GM18909 (cell line): ENCODE data around the gene PRMT7.

Experiments used
- ATAC-seq: cut with Tn5 transposase; IDR thresholded peaks from one replicate; pipeline ENCODE4 v1.9.1; 2021; ENCODE audit warnings: mild to moderate bottlenecking; ENCODE audit not compliant: unreplicated experiment, poor library complexity

PRMT7 gene

DNA sequence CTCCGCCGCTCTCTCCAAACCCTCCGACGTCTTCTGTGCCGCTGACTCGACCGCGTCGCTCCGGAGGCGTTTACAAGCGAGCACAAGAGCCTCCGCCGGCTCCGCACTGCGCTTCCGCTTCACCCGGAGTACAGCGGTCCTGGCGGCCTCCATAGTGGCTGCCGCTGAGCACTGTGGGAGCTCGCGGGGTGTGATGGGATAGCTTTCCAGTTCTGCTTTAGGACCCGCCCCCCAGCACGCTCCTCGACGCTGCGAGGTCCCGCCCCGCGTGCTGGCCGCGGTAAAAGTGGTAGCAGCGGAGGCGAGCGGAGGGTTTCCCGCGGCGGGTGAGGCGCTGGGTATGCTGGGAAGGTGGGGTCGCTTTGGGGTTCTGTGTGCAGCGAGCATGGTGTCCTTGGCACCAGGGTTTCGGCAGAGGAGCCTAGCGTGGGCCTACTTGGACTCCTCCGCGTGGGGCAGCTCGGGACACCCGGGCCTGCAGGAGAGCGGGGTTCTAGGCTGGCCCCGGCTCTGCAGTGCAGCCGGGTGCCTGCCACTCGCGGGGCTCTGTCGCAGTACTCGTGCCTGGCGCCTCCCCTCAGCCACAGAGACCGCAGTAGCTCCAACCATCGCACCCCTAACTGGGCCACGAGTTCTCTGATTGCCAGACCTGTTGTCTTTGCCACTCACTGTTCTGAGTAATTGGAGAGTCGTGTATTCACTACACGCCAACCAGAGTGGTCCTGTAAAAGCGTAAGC is at the start of gene PRMT7, which contains the start of gene SLC7A6OS:
Gene PRMT7 (plus strand): TSS at position 246 of the 738 bp plus-strand sequence. CDS start 4,961 bp downstream, outside the sequence.
Gene SLC7A6OS (minus strand): TSS at position 173 of the 738 bp plus-strand sequence. CDS start 20 bp downstream, at position 153.
- peak; percentile 96 for ATAC-seq

GRCh38 chr16:68263559-68264127 is 47.2 kb upstream of the PRMT7 start:
- no peak for ATAC-seq

DNA sequence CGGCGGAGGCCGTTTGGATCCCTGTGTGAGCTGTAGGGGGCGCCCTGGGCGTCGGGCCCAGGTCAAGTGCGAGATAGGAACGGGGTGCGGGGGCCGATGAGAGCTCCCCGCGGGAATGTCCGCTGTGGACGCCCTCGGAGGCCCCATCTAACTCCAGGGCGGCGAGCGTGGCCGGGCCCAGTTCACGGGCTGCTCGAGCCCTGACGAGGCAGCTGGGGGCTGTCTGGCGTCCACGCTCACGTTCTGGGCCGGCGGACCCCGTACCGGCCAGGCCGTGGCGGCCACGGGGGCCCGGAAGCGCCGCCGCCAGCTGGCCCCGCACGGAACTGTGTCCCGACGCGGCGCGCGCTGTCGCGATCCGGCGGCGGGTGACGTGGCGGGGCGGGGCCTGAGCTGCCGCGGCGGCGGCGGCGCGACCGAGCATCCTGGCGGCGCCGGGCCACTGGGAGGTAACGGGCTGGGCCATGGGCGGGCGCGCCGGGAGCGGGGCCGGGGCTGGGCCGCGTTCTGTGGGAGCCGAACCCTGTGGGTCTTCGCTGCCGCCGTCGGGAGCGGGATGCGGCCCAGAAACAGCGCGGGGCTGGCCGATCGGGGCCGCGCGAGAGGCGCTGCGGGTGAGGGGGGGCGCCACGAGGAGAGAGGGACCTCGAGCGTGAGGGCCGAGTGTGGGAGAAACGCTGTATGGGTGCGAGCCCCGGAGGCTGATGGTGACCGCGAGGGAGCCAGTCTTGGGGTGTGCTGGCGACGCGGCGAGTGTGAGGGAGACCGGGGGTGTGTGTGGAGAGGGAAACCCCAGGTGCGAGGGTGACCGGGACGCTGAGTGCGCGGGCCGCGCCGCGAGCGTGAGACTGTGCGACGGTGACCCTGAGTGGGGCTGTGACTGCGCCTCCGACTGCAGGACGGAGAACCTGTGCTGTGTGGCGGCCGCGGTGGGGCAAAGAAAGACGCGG is 46.4 kb upstream of the PRMT7 start, which contains the start of gene SLC7A6:
Gene SLC7A6 (plus strand): TSS at position 399 of the 950 bp plus-strand sequence. CDS start 10,201 bp downstream, outside the sequence.
- ATAC-seq = peak; percentile 60

- ATAC-seq = peak; percentile 20
These were observed 45.5 kb upstream of the PRMT7 start for GRCh38 chr16:68265078-68265920.

GRCh38 chr16:68267612-68268405 is 43.0 kb upstream of the PRMT7 start:
- ATAC-seq = no peak

DNA sequence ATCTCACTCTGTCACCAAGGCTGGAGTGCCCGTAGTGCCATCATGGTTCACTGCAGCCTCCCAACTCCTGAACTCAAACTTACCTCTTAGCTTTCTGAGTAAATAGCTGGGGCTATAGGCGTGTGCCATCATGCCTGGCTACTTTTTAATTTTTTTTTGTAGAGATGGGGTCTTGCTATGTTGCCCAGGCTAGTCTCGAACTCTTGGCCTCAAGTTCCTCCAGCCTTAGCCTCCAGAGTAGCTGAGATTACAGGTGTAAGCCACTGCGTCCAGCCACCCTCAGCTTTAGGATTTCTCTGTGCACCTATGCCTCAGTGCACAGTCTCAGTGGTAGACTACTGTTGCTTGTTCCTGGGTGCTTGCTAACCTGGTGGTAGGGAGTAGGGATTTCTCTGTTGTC is 41.0 kb upstream of the PRMT7 start:
- no peak for ATAC-seq

GRCh38 chr16:68270353-68270752 is 40.5 kb upstream of the PRMT7 start:
- ATAC-seq = no peak

GRCh38 chr16:68272507-68273209 is 38.2 kb upstream of the PRMT7 start:
- ATAC-seq = no peak

DNA sequence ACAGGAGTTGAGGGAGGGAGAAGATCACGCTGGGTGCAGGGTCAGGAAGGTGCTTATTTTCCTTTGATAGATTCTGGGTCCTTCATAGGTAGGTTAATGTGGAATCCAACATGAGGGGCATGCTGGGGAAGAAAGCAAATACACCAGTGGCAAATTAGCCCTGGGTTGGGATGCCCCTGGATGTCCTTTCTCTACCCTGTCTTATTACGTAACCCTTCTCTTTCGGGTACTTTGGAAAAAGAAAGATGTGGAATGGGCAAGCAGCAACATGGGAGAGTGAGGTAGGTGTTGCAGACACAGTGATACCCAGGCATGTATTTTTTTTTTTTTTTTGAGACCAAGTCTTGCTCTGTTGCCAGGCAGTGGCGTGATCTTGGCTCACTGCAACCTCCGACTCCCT is 37.4 kb upstream of the PRMT7 start:
- ATAC-seq = no peak

DNA sequence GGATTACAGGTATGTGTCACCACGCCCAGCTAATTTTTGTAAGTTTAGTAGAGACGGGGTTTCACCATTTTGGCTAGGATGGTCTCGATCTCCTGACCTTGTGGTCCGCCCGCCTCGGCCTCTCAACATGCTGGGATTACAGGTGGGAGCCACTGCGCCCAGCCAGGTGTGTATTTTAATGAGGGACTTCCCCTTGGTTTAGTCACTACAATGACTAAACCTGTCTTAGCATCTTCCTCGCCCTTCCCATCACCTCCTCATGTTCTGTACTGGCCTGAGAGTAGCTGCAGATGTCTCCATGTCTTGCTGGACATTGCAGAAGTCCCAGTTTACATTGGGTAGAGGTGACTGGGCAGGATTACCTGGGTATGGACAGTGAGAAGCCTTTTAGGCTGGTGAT is 36.9 kb upstream of the PRMT7 start:
- ATAC-seq = no peak

- no peak for ATAC-seq
These were observed 36.4 kb upstream of the PRMT7 start for GRCh38 chr16:68274441-68274840.

DNA sequence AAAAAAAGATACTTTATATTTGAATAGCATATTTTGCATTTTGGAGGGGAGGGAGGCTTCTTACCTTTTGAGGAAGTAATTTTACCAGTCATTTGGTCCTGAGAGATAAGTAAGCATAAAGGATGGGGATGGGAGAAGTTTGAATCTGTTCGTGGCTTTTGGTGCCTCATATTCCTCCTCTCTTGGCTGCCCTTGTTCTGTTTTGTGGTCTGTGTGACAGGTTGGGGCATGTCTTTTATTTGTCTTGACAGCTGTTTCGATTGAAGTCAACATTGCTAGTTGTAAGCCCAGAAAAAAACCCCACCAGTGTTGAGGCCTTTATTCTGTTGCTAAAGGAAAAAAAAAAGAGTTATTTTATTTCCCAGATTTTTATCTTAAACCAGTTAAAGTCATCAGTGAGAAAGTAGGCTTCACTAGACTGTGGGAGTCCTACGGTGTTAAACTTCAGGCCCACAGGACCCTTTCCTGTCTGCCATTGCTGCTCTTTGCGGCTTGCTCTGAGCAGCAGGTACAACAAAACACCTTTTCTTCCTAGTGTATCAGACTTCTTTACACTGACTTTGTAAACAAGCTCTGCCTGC is 35.1 kb upstream of the PRMT7 start:
- no peak for ATAC-seq

- no peak for ATAC-seq
These were observed 34.6 kb upstream of the PRMT7 start for GRCh38 chr16:68276223-68276622.

GRCh38 chr16:68279726-68280558 is 30.9 kb upstream of the PRMT7 start:
- ATAC-seq = no peak

GRCh38 chr16:68281368-68282063 is 29.3 kb upstream of the PRMT7 start:
- no peak for ATAC-seq

DNA sequence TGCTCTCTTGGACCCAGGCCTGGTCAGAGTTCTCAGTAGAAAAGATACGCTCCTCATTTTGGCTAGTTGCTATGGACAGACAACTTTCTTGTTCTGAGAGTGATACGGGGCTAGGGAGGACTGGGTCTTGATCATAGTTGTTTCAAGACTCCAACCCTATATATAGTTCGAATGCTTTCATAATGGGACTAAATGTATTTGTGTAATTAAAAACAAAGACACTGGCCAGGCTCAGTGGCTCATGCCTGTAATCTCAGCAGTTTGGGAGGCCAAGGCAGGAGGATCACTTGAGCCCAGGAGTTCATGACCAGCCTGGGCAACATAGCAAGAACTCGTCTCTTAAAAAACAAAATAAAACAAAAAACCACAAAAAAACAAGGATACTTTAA is 28.8 kb upstream of the PRMT7 start:
- no peak for ATAC-seq

GRCh38 chr16:68283346-68283745 is 27.5 kb upstream of the PRMT7 start:
- ATAC-seq = no peak
